OCI-LY1 (cell line): Measurements from ENCODE around the gene ETS2.

Experiments
- H2AFZ ChIP-seq: fragments of 200-600 bp; sonication (generic), shearing (Covaris generic); 2 replicates; pipeline ENCODE4 v1.6.0; 2014; ENCODE audit warnings: antibody characterized with exemption, mild to moderate bottlenecking, low read length
- H3F3A ChIP-seq: fragments of 200-600 bp; sonication (generic), shearing (Covaris generic); 2 replicates; pipeline ENCODE4 v1.6.0; 2014; ENCODE audit warnings: mild to moderate bottlenecking, antibody characterized with exemption, low read length, moderate library complexity; ENCODE audit not compliant: insufficient read depth
- H3K27ac ChIP-seq: fragments of 200-600 bp; sonication (generic); 2 replicates; pipeline ENCODE4 v1.5.1; 2014; ENCODE audit warnings: low read length, mixed run types, mild to moderate bottlenecking, low read depth; ENCODE audit not compliant: poor library complexity, severe bottlenecking
- H3K27me3 ChIP-seq: fragments of 200-600 bp; sonication (generic); 2 replicates; pipeline ENCODE4 v1.6.0; 2014; ENCODE audit warnings: antibody characterized with exemption, mild to moderate bottlenecking, low read length, moderate library complexity; ENCODE audit not compliant: insufficient read depth
- H3K36me3 ChIP-seq: fragments of 200-600 bp; sonication (generic); 2 replicates; pipeline ENCODE4 v1.6.1; 2014; ENCODE audit warnings: mild to moderate bottlenecking, antibody characterized with exemption, low read length, moderate library complexity, mixed read lengths; ENCODE audit not compliant: insufficient read depth
- H3K4me1 ChIP-seq: fragments of 200-600 bp; sonication (generic); 2 replicates; pipeline ENCODE4 v1.5.1; 2014; ENCODE audit warnings: mild to moderate bottlenecking, low read length, moderate library complexity; ENCODE audit not compliant: insufficient read depth, severe bottlenecking
- H3K4me2 ChIP-seq: fragments of 200-600 bp; sonication (generic), shearing (Covaris generic); 2 replicates; pipeline ENCODE4 v1.6.1; 2014; ENCODE audit warnings: low read length
- H3K4me3 ChIP-seq: fragments of 200-600 bp; sonication (generic); 2 replicates; pipeline ENCODE4 v1.5.1; 2014; ENCODE audit warnings: low read length, low read depth, mild to moderate bottlenecking, mixed read lengths; ENCODE audit not compliant: poor library complexity, severe bottlenecking
- H3K79me2 ChIP-seq: fragments of 200-600 bp; shearing (Covaris generic); 2 replicates; pipeline ENCODE4 v1.6.1; 2016; ENCODE audit warnings: mixed run types, low read length, mixed read lengths; ENCODE audit not compliant: insufficient read depth
- H3K9ac ChIP-seq: fragments of 200-600 bp; sonication (generic), shearing (Covaris generic); 2 replicates; pipeline ENCODE4 v1.6.1; 2014; ENCODE audit warnings: mild to moderate bottlenecking, low read length, mixed read lengths
- H3K9me2 ChIP-seq: fragments of 200-600 bp; sonication (generic), shearing (Covaris generic); 2 replicates; pipeline ENCODE4 v1.6.1; 2014; ENCODE audit warnings: low read depth, mild to moderate bottlenecking, low read length, mixed read lengths
- H3K9me3 ChIP-seq: fragments of 200-600 bp; shearing (Covaris generic); 2 replicates; pipeline ENCODE4 v1.6.1; 2014; ENCODE audit warnings: low read length, mixed read lengths
- H4K20me1 ChIP-seq: fragments of 200-600 bp; sonication (generic), shearing (Covaris generic); 2 replicates; pipeline ENCODE4 v1.6.0; 2016; ENCODE audit warnings: mild to moderate bottlenecking, low read length; ENCODE audit not compliant: insufficient read depth
- CTCF ChIP-seq: fragments of 200-600 bp; sonication (generic), shearing (Covaris generic); IDR thresholded peaks from 2 replicates; pipeline ENCODE4 v1.5.1; 2017; ENCODE audit warnings: mild to moderate bottlenecking, antibody characterized with exemption, low read length, moderate library complexity, mixed read lengths
- EZH2 ChIP-seq: fragments of 200-600 bp; sonication (generic), shearing (Covaris generic); IDR thresholded peaks from 2 replicates; pipeline ENCODE4 v1.8.0; 2017; ENCODE audit warnings: borderline replicate concordance, mixed run types, mild to moderate bottlenecking, antibody characterized with exemption, low read length, moderate library complexity, mixed read lengths

Gene ETS2

DNA sequence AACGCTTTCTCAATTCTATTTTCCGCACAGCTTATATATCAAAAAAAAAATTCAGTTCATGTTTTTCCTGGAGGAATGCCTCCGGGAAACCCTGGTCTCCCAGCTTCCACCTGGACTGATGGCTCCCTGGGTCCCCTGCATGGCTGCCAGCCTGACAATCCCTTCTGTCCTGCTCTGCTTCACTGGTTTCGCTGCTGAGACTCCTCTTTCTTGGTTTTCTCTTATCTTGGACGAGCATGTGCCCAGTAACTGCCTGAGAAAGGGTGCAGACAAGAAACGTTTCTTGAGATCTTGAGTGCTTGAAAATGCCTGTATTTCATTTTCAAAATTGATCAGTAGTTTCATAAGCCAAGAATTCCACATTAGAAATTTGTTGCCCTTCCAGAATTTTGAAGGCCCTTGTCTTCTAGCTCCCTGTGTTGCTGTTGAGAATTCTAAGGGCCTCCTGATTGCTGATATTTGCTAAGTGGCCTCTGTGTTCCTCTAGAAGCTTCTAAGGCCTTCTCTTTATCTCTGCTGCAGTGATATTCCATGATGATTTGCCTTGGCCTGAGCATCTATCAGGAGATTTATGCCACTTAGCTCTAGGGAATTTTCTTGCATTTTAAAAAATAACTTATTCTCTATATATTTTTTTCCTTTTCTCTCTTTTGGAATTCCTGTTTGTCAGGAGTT, 44.7 kb downstream of the ETS2 start:
- H3K4me2 ChIP-seq: no peak overlapping the region
- H4K20me1 ChIP-seq: no peaks in the 10 kb centered on the region
- no peak overlapping the region for H3K9ac ChIP-seq
- no peak overlapping the region for H3K27ac ChIP-seq
- no peaks in the 10 kb centered on the region for H3K36me3 ChIP-seq
- H3K79me2 ChIP-seq: no peaks in the 10 kb centered on the region
- H2AFZ ChIP-seq: no peak overlapping the region
- no peaks in the 10 kb centered on the region for H3F3A ChIP-seq
- peaks cover 45% of the 10 kb centered on the region for H3K4me1 ChIP-seq
- no peaks in the 10 kb centered on the region for H3K9me2 ChIP-seq
- no peak overlapping the region for H3K4me3 ChIP-seq
- H3K9me3 ChIP-seq: no peaks in the 10 kb centered on the region
- H3K27me3 ChIP-seq: no peaks in the 10 kb centered on the region
- TF ChIP-seq CTCF (no peak), EZH2 (no peak)

DNA sequence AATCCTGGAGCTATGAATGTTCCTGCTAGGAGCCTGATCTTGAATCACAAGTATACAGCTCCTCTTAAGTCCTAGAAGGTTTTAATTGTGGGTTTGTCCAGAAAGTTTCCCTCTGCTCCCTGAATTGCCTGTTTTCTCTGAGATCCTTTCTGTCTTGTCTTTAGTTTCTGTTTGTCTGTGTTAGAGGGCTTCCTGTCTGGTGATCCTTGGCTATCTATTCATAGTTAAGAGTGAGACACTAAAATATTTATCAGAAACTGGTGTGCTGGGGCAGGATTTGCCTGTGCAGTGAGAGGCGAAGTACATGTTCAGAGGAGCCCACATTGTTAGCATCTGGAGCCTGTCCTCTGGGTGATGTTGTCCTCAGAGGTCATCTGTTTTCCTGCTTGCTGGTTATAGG, 45.4 kb downstream of the ETS2 start:
- Histone ChIP-seq H3K27ac (no peak overlapping the region), H3K4me1 (peaks cover 45% of the 10 kb centered on the region), H3K9me2 (no peaks in the 10 kb centered on the region), H3K79me2 (no peaks in the 10 kb centered on the region), H3K36me3 (no peaks in the 10 kb centered on the region), H4K20me1 (no peaks in the 10 kb centered on the region), H3F3A (no peaks in the 10 kb centered on the region), H3K9me3 (no peaks in the 10 kb centered on the region), H3K9ac (no peak overlapping the region), H2AFZ (no peak overlapping the region), H3K4me3 (no peak overlapping the region), H3K27me3 (no peaks in the 10 kb centered on the region), H3K4me2 (no peak overlapping the region)
- TF ChIP-seq CTCF (no peak), EZH2 (no peak)

GRCh38 chr21:38852278-38852677, 46.5 kb downstream of the ETS2 start:
- H3K9ac ChIP-seq: no peak overlapping the region
- no peaks in the 10 kb centered on the region for H3K9me3 ChIP-seq
- no peaks in the 10 kb centered on the region for H3K27me3 ChIP-seq
- no peaks in the 10 kb centered on the region for H3K79me2 ChIP-seq
- no peaks in the 10 kb centered on the region for H3F3A ChIP-seq
- H3K36me3 ChIP-seq: no peaks in the 10 kb centered on the region
- H3K4me3 ChIP-seq: no peak overlapping the region
- no peak overlapping the region for H2AFZ ChIP-seq
- no peak overlapping the region for H3K4me2 ChIP-seq
- H3K9me2 ChIP-seq: no peaks in the 10 kb centered on the region
- no peaks in the 10 kb centered on the region for H4K20me1 ChIP-seq
- TF ChIP-seq EZH2: no peak
- no peak for TF ChIP-seq CTCF
- peaks cover 49% of the 10 kb centered on the region for H3K4me1 ChIP-seq
- H3K27ac ChIP-seq: peak overlapping the region; percentile 28
